Inferior parietal cortex (tissue), 1 donor: Measurements from ENCODE around the gene RHOB.
"Not testable (repeated sequence)": the region's sequence is repeated elsewhere in the genome, so short reads cannot be mapped to it uniquely, and the experiment has no call there.

Experiments used
- DNase-seq: peaks from one replicate; pipeline ENCODE4 v3.0.0-alpha.2; 2016; ENCODE audit errors: extremely low spot score

RHOB gene

GRCh38 chr2:20446917-20447436 is at the start of gene RHOB:
Gene RHOB (plus strand): TSS chr2:20447074. CDS start chr2:20447466, 392 bp downstream.
- peak; percentile 99 for DNase-seq

DNA sequence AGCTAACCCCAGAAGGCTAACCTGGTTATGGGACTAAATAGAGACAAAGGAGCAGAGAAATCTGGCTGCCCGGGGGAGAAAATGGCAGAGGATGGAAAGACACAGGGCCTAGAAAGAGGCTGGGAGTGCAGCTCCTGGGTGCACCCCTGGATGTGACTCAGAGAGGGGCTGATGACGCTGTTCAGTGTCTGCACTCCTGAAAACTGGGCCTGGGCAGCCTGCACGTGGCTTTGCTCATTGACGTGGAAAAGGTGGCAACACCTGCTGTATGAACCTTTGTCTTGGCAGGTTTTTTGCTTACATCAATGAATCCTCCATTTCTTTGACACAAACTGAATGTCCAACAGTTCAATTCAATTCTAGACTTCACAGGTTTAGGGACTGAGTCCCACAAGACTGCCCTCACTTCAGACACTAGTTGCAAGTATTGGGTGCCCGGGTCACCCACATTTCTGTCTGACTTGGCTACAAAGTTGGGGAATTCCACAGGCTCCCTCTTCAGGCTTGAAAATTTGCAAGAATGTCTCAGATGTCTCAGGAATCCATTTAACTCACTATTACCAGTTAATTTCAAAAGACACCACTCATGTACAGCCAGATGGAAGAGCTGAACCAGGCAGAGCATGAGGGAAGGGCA is 48.9 kb upstream of the RHOB start:
- no peak for DNase-seq

GRCh38 chr2:20398956-20399567 is 47.8 kb upstream of the RHOB start:
- DNase-seq = no peak

DNA sequence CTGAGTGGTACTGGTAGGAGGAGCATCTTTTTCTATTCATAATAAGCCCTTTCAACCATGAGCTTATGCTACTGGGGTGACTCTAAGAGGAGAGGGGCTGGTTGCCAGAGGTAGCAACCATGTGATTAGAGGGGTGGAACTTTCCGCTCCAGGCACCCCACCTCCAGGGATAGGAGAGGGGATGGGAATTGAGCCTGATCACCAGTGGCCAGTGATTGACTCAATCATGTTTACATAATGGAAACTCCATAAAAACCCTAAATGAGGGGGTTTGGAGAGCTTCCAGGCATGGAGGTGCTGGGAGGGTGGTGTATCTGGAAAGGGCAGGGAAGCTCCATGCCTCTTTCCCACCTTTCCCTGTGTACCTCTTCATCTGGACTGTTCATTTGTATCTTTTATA is 46.6 kb upstream of the RHOB start:
- no peak for DNase-seq

DNA sequence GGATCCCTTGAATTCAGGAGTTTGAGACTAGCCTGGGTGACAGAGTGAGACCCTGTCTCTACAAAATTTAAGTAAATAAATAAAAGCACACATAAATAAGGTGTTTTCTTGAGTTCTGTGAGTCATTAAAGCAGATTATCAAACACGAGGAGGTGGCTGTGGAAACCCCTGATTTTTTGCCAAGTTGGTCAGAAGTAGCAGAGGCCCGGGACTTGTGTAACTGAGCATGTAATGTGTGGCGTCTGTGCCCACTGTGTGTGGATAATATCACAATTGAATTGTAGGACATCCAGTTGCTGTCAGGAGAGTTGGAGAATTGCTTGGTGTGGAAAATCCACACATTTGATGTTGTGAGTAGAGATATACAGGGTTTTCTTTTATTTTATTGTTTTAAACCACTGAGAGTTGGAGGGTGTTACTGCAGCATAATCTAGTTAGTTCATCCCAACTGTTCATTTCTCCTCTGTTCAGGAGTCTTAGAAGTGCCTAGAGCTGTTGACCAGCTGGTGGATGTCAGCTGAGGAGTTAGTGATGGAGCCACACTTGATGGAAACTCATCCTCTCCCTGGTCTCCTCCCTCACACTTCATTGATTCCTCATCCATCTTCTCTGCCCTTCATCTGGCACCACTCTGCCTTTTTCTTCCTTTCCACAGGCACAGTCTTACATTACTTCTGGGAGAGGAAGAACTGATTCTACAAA is 45.9 kb upstream of the RHOB start:
- no peak for DNase-seq

DNA sequence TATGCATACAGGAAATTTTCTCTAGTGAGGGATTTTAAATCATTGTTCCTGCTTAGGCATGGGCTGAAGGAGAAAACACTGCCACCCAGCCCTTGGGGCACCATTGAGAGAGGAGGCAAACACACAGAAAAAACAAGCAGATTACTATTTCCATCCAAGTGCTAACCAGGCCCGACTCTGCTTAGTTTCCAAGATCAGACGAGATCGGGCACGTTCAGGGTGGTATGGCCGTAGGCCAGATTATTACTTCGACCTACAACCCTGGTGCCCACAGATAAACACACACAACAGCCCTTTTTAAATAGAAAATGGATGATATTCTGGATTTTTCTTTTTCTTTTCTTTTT is 45.4 kb upstream of the RHOB start:
- DNase-seq = no peak

GRCh38 chr2:20403774-20404312 is 43.0 kb upstream of the RHOB start:
- DNase-seq = no peak

DNA sequence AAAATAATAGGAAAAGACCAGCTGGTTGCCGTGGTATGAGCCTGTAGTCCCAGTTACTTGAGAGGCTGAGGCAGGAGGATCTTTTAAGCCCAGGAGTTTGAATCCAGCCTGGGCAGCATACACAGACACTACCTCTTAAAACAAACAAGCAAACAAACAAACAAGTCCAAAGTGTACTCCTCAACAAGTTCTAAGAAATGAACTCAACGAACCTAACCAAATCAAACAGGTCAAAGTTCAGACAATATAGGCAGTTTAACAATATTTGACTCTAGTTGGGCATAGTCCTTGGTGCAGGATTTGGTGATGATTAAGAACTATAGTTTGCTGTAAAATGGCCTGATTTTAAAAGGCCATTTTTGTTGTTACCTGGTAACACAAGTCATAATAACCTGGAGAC is 41.9 kb upstream of the RHOB start:
- no peak for DNase-seq

- no peak for DNase-seq
Observed at GRCh38 chr2:20409039-20409438, 37.8 kb upstream of the RHOB start.

DNA sequence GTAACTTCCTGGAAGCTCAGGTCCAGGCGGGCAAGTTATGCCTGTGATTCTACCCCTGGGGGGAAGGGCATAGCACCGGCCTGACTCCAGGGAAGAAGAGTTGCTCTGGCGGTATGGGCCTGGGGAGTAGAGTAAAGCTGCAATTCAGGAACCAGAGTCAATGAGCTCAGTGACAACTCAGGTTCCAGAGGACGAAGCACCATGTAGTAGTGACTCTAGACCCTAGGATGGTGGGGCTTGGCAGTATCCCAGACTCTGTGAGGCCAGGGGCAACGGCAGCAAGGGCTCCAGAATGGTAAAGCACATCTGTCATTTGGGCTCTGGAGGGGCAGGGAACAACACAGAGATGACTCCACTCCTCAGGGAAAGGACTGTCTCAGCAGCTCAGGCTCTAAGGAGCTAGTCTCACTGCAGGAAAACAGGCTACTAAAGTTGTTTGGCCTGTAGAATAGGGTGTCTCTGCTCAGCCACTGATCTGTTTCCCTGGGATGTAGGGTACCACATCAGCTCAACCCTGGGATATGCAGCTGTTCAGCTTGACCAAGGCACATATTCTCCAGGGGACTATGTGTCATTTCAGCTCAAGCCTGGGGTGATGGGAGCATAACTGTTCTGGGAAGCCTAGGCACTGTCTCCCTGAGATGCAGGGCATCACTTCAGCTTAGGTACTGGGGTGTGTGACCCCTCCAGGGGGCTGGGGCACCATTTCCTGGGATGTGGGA is 36.2 kb upstream of the RHOB start:
- no peak for DNase-seq

DNA sequence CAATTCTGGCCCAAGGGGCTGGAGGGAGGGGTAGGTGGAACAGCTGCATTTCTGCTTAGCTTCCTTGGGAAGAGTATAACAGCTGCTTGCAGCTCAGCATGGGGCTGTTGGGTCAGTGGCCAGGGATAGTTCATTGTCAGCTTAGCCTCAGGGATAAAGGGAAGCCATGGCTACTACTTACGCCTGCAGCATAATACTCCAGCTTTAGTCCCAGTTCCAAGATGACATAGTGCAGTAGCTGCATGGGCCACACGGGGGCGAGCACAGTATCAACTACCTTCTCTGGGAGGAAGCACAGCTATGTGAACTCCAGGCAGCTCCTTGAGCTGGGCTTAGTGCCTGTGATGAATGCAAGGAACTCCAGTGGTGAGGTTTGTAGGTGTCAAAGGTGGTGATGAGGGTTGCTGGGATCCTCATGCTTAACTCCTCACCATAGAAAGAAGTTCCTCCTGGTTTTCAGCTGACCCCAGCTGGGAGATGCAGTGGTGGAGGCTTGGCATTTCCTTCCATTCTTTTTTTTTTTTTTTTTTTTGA is 35.4 kb upstream of the RHOB start:
- peak; percentile 62 for DNase-seq

- DNase-seq = no peak
Observed at GRCh38 chr2:20414806-20415205, 32.1 kb upstream of the RHOB start.

GRCh38 chr2:20415511-20415918 is 31.4 kb upstream of the RHOB start:
- no peak for DNase-seq

- peak; percentile 30 for DNase-seq
Observed at GRCh38 chr2:20416723-20417122, 30.2 kb upstream of the RHOB start.

- DNase-seq = not testable (repeated sequence)
Observed at GRCh38 chr2:20417230-20417821, 29.5 kb upstream of the RHOB start.

GRCh38 chr2:20418519-20418918 is 28.4 kb upstream of the RHOB start:
- no peak for DNase-seq

DNA sequence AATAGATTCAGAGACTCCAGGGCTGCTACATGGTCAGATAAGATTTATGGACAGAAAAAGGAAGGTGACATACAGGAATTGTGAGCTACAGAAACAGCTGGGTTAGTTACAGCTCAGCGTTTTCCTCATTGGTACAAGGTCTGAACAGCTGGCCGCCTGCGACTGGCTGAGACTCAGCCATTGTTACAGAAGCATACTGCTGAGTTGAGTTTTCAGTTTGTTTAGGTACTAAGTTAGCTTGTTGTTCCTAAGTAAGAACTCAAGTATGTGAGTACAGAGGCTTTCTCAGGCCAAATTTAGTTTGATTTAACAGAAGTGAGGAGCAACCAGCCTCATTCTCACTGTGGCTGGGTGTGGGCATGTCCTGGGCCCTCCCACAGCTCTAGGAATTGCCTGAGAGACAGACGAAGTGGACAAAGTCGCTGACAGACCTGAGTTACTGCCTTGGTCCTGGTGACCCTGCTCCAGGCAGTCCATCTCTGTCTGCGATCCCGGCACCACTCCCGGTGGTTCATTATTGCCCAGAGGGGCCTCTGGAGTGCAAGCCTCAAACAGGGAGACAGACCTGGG is 27.8 kb upstream of the RHOB start:
- DNase-seq = no peak

- no peak for DNase-seq
Observed at GRCh38 chr2:20419752-20420151, 27.1 kb upstream of the RHOB start.

GRCh38 chr2:20421336-20421987 is 25.4 kb upstream of the RHOB start:
- no peak for DNase-seq

GRCh38 chr2:20421988-20422370 is 24.9 kb upstream of the RHOB start:
- DNase-seq = no peak
